ENCODE results near the gene MGRN1.

GRCh38 chr16:4681471-4682083 lies 57.0 kb downstream of the MGRN1 start:
- TF ChIP-seq, protein P1, sequence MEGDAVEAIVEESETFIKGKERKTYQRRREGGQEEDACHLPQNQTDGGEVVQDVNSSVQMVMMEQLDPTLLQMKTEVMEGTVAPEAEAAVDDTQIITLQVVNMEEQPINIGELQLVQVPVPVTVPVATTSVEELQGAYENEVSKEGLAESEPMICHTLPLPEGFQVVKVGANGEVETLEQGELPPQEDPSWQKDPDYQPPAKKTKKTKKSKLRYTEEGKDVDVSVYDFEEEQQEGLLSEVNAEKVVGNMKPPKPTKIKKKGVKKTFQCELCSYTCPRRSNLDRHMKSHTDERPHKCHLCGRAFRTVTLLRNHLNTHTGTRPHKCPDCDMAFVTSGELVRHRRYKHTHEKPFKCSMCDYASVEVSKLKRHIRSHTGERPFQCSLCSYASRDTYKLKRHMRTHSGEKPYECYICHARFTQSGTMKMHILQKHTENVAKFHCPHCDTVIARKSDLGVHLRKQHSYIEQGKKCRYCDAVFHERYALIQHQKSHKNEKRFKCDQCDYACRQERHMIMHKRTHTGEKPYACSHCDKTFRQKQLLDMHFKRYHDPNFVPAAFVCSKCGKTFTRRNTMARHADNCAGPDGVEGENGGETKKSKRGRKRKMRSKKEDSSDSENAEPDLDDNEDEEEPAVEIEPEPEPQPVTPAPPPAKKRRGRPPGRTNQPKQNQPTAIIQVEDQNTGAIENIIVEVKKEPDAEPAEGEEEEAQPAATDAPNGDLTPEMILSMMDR (IDR thresholded peaks at IDR 0.05; ENCODE audit: poor library complexity), result no peak
- no peak for TF ChIP-seq EZH2 (IDR thresholded peaks at IDR 0.05; ENCODE audit: borderline replicate concordance)

All from hepatocyte (in vitro differentiated cells).